IMR-90 (cell line): ENCODE data around the gene ITGB2. TPM values are rescaled to one million over a fixed set of nuclear protein-coding genes. Genes with fewer than 3 reads are reported as not detected.

Experiments
- ATAC-seq: fragments of 200-7000 bp; cut with Tn5 transposase; 2 replicates; pipeline ENCODE4 v1.9.1; 2020; ENCODE audit warnings: low read depth, mild to moderate bottlenecking, moderate library complexity
- BruUV-seq: library from RNA; stranded (reverse); fragments of 400-500 nt; replicated peaks from 2 replicates; lab custom pipeline; 2021; lab: Mats Ljungman, UMichigan
- CTCF ChIA-PET: fragments of 300-600 bp; formaldehyde crosslinking; extraction: SDS; loops from one replicate; lab custom pipeline; 2021; ENCODE audit warnings: antibody characterized with exemption; lab: Yijun Ruan, JAX
- POLR2A ChIA-PET: fragments of 300-600 bp; sonication (Branson Sonifier 250); formaldehyde crosslinking; loops from one replicate; lab custom pipeline; 2022; ENCODE audit warnings: antibody characterized with exemption; ENCODE audit not compliant: unreplicated experiment; lab: Charles Lee
- DNase-seq: peaks from one replicate; pipeline ENCODE4 v3.0.0; 2013
- H2AFZ ChIP-seq: replicated peaks from 2 replicates; pipeline ENCODE3; 2013; ENCODE audit warnings: low read length, mild to moderate bottlenecking; ENCODE audit not compliant: poor library complexity
- H2AK5ac ChIP-seq: 2 replicates; pipeline ENCODE4 v1.6.1; 2013; ENCODE audit warnings: low read depth, low read length, inconsistent platforms
- H2AK9ac ChIP-seq: replicated peaks from 2 replicates; pipeline ENCODE3; 2013; ENCODE audit warnings: mild to moderate bottlenecking, low read depth, low read length, moderate library complexity; ENCODE audit not compliant: poor library complexity
- H2BK120ac ChIP-seq: 2 replicates; pipeline ENCODE4 v1.6.1; 2013; ENCODE audit warnings: low read depth, low read length, inconsistent platforms
- H2BK15ac ChIP-seq: 3 replicates; pipeline ENCODE4 v1.6.1; 2013; ENCODE audit warnings: low read depth, low read length, inconsistent platforms
- H2BK20ac ChIP-seq: 2 replicates; pipeline ENCODE4 v1.6.1; 2013; ENCODE audit warnings: low read depth, mild to moderate bottlenecking, inconsistent platforms, low read length, moderate library complexity
- H2BK5ac ChIP-seq: 2 replicates; pipeline ENCODE4 v1.6.1; 2013; ENCODE audit warnings: mild to moderate bottlenecking, low read depth, low read length, inconsistent platforms; ENCODE audit not compliant: poor library complexity, severe bottlenecking
- H3K14ac ChIP-seq: replicated peaks from 2 replicates; pipeline ENCODE4 v1.6.1; 2013; ENCODE audit warnings: low read depth, low read length, inconsistent platforms
- H3K18ac ChIP-seq: 2 replicates; pipeline ENCODE4 v1.6.1; 2013; ENCODE audit warnings: low read depth, low read length, control low read depth
- H3K23ac ChIP-seq: 2 replicates; pipeline ENCODE4 v1.6.1; 2013; ENCODE audit warnings: low read depth, low read length, inconsistent platforms
- H3K27ac ChIP-seq: 2 replicates; pipeline ENCODE4 v1.5.1; 2013; ENCODE audit warnings: mild to moderate bottlenecking, control low read depth, low read length; ENCODE audit not compliant: insufficient read depth
- H3K27me3 ChIP-seq: 2 replicates; pipeline ENCODE4 v1.6.1; 2013; ENCODE audit warnings: low read length; ENCODE audit not compliant: control insufficient read depth, insufficient read depth
- H3K36me3 ChIP-seq: 2 replicates; pipeline ENCODE4 v1.6.1; 2013; ENCODE audit warnings: low read length, mixed read lengths; ENCODE audit not compliant: control insufficient read depth, insufficient read depth
- H3K4ac ChIP-seq: 2 replicates; pipeline ENCODE4 v1.6.1; 2013; ENCODE audit warnings: low read depth, low read length, inconsistent platforms
- H3K4me1 ChIP-seq: 2 replicates; pipeline ENCODE4 v1.6.1; 2013; ENCODE audit warnings: low read length, mixed read lengths; ENCODE audit not compliant: control insufficient read depth, insufficient read depth
- H3K4me2 ChIP-seq: 2 replicates; pipeline ENCODE4 v1.6.1; 2013; ENCODE audit warnings: low read depth, mild to moderate bottlenecking, control low read depth, low read length, moderate library complexity
- H3K4me3 ChIP-seq: 2 replicates; pipeline ENCODE4 v1.5.1; 2013; ENCODE audit warnings: low read depth, mild to moderate bottlenecking, control low read depth, low read length, moderate library complexity; ENCODE audit not compliant: insufficient read depth
- H3K56ac ChIP-seq: 2 replicates; pipeline ENCODE4 v1.6.1; 2013; ENCODE audit warnings: low read length, inconsistent platforms; ENCODE audit not compliant: insufficient read depth; ENCODE audit errors: extremely low read depth
- H3K79me1 ChIP-seq, 2 experiments: 2 replicates each; pipeline ENCODE4 v1.6.1; 2013; ENCODE audit warnings: low read length in 2 of 2, inconsistent platforms in 1 of 2, low read depth in 1 of 2
- H3K9ac ChIP-seq: 2 replicates; pipeline ENCODE4 v1.6.1; 2013; ENCODE audit warnings: low read depth, low read length, control low read depth
- H3K9me1 ChIP-seq: 2 replicates; pipeline ENCODE4 v1.6.1; 2013; ENCODE audit warnings: low read length, inconsistent platforms; ENCODE audit not compliant: insufficient read depth
- H3K9me3 ChIP-seq: 2 replicates; pipeline ENCODE4 v1.6.1; 2013; ENCODE audit warnings: low read length; ENCODE audit not compliant: control insufficient read depth, insufficient read depth
- H4K20me1 ChIP-seq: 2 replicates; pipeline ENCODE4 v1.6.1; 2013; ENCODE audit warnings: low read length, inconsistent platforms; ENCODE audit not compliant: insufficient read depth
- H4K5ac ChIP-seq: 2 replicates; pipeline ENCODE4 v1.6.1; 2013; ENCODE audit warnings: mild to moderate bottlenecking, low read depth, low read length, control low read depth
- H4K8ac ChIP-seq, 2 experiments: 2 replicates each; pipeline ENCODE4 v1.6.1; 2013; ENCODE audit warnings: low read depth in 2 of 2, low read length in 2 of 2, control low read depth in 1 of 2, inconsistent platforms in 1 of 2
- H4K91ac ChIP-seq: 2 replicates; pipeline ENCODE4 v1.6.1; 2013; ENCODE audit warnings: low read depth, low read length, inconsistent platforms; ENCODE audit not compliant: insufficient read depth
- BHLHE40 ChIP-seq: fragments of 150-350 bp; IDR thresholded peaks from 2 replicates; pipeline ENCODE4 v1.6.1; 2016; ENCODE audit warnings: mild to moderate bottlenecking, low read depth, low read length
- CTCF ChIP-seq: conservative IDR thresholded peaks from 2 replicates; pipeline ENCODE4 v1.5.1; 2012; ENCODE audit warnings: mild to moderate bottlenecking, low read depth, low read length, improper control_type of control experiment
- ELK1 ChIP-seq: fragments of 150-350 bp; IDR thresholded peaks from 2 replicates; pipeline ENCODE4 v1.6.1; 2016; ENCODE audit warnings: low read depth, mild to moderate bottlenecking, low read length, moderate library complexity, borderline replicate concordance
- FOS ChIP-seq: fragments of 150-350 bp; IDR thresholded peaks from 2 replicates; pipeline ENCODE4 v1.6.1; 2016; ENCODE audit warnings: low read depth, low read length
- MAFK ChIP-seq: IDR thresholded peaks from 2 replicates; pipeline ENCODE4 v1.6.1; 2012; ENCODE audit warnings: low read depth, low read length, improper control_type of control experiment
- MAZ ChIP-seq: IDR thresholded peaks from 2 replicates; pipeline ENCODE4 v1.6.1; 2012; ENCODE audit warnings: low read depth, mild to moderate bottlenecking, low read length, improper control_type of control experiment, moderate library complexity, borderline replicate concordance
- NFE2L2 ChIP-seq: fragments of 150-350 bp; IDR thresholded peaks from 2 replicates; pipeline ENCODE4 v1.6.1; 2016; ENCODE audit warnings: low read depth, mild to moderate bottlenecking, low read length
- RAD21 ChIP-seq: IDR thresholded peaks from 2 replicates; pipeline ENCODE4 v1.6.1; 2012; ENCODE audit warnings: low read length, improper control_type of control experiment
- RFX5 ChIP-seq: IDR thresholded peaks from 2 replicates; pipeline ENCODE4 v1.8.0; 2012; ENCODE audit warnings: low read depth, mild to moderate bottlenecking, low read length, moderate library complexity
- SMC3 ChIP-seq: fragments of 150-350 bp; IDR thresholded peaks from 2 replicates; pipeline ENCODE4 v1.6.1; 2016; ENCODE audit warnings: low read depth, mild to moderate bottlenecking, antibody characterized with exemption, low read length, moderate library complexity
- WGBS, 2 experiments: methylation state at CpG; one replicate each; pipeline versions ENCODE4 v1.1.5 to v1.1.7; 2013; ENCODE audit warnings: missing lambda C conversion rate in 2 of 2; ENCODE audit not compliant: insufficient read length in 1 of 2; ENCODE audit errors: extremely low coverage in 2 of 2; 5-methylcytosine and 5-hydroxymethylcytosine counted together
- dilution Hi-C: fragments of 300-500 bp; cut with HindIII; formaldehyde crosslinking; loops from one replicate; pipeline ENCODE4 v1.14.3; 2018; ENCODE audit warnings: low sequenced_read_pairs; ENCODE audit not compliant: unreplicated experiment
- in situ Hi-C: fragments of 300-500 bp; cut with MboI; formaldehyde crosslinking; loops from 3 replicates; pipeline ENCODE4 v1.14.3; 2019; ENCODE audit warnings: low sequenced_read_pairs, inconsistent platforms, mixed read lengths
- intact Hi-C: fragments of 100-400 bp; cut with micrococcal nuclease; formaldehyde crosslinking; loops from 2 replicates; pipeline ENCODE4 v1.10.0; 2022
- polyA plus RNA-seq, 3 experiments: library from polyadenylated mRNA; depleted of rRNA; stranded (reverse); fragments of >200 nt; gene quantifications; 2 replicates each; pipeline ENCODE4 v1.2.3, GENCODE V29; 2012; ENCODE audit warnings: low replicate concordance in 1 of 3
- total RNA-seq: library from RNA; depleted of rRNA; stranded (reverse); fragments of >200 nt; gene quantifications from 2 replicates; pipeline ENCODE4 v1.2.3, GENCODE V29; 2012

The ITGB2 gene
- total and polyA plus RNA-seq, 2 of the 4 experiments (the other 2 are of a cell fraction): 0.14 TPM; not detected in 1

- TF ChIP-seq RAD21: no peak
Measured at GRCh38 chr21:44933199-44933917, 12.7 kb upstream of the ITGB2 start (continued).

- H4K91ac ChIP-seq: no peak overlapping the region
- 1% methylated on average over 35 of the region's 68 CpGs; no CpG with 5 or more reads in 1 of the 2 experiments for WGBS, 2 experiments
- TF ChIP-seq MAFK: no peak
- no peak for TF ChIP-seq ELK1
- peak; percentile 71 for TF ChIP-seq RAD21
- peak; percentile 50 for TF ChIP-seq SMC3
- TF ChIP-seq MAZ: no peak
- no peak for TF ChIP-seq FOS
- TF ChIP-seq NFE2L2: no peak
- no peak for TF ChIP-seq RFX5
- TF ChIP-seq BHLHE40: no peak
- TF ChIP-seq CTCF: peak; percentile 61
- peak overlapping the region; percentile 79 for H2AK9ac ChIP-seq
- dilution Hi-C loops (no loop called here), intact Hi-C loops (loop anchor here (2.0 kb wide), 1 partner anchor 132 kb away; the partner anchor contains the start of gene UBE2G2), in situ Hi-C loops (loop anchor here (25.0 kb wide), 1 partner anchor 420 kb away; no protein-coding TSS in a partner anchor)
- no peaks in the 10 kb centered on the region for H3K36me3 ChIP-seq
- no peak overlapping the region for H2BK120ac ChIP-seq
- H2BK5ac ChIP-seq: no peak overlapping the region
- no peak overlapping the region for H3K18ac ChIP-seq
- H4K20me1 ChIP-seq: peaks cover 40% of the 10 kb centered on the region
- H3K56ac ChIP-seq: no peak overlapping the region
- H3K9me3 ChIP-seq: peaks cover 7% of the 10 kb centered on the region
- no peak overlapping the region for H2BK20ac ChIP-seq
- peaks cover 6% of the 10 kb centered on the region; the same call in 1 of the 2 replicates for H3K9me1 ChIP-seq
- no peak overlapping the region for H4K5ac ChIP-seq
- H2AK5ac ChIP-seq: no peak overlapping the region
- no peak overlapping the region for H3K9ac ChIP-seq
- no peak overlapping the region for H2BK15ac ChIP-seq
- BruUV-seq: no TSS peak
- no peak overlapping the region for H3K23ac ChIP-seq
- ChIA-PET POLR2A (no interaction called here), CTCF (interaction anchor here (1.1 kb wide), 1 partner anchor 38 kb away, joined by 4 read pairs; no protein-coding TSS in a partner anchor)
- no peak overlapping the region for H3K14ac ChIP-seq
- no peak for DNase-seq
- H3K27me3 ChIP-seq: peaks cover 59% of the 10 kb centered on the region
- no peak overlapping the region for H4K8ac ChIP-seq
- H3K4me1 ChIP-seq: peaks cover 22% of the 10 kb centered on the region
- H2AFZ ChIP-seq: peak overlapping the region; percentile 82
- H3K27ac ChIP-seq: no peak overlapping the region
- H3K4ac ChIP-seq: no peak overlapping the region
- peak; percentile 59 for ATAC-seq
- peaks cover 0 to 3% of the 10 kb centered on the region in 2 experiments; a peak in 1 of 4 replicates for H3K79me1 ChIP-seq
- H3K4me3 ChIP-seq: peak overlapping the region; percentile 44
- peak overlapping the region; percentile 66 for H3K4me2 ChIP-seq
Measured at GRCh38 chr21:44932408-44933181, 11.9 kb upstream of the ITGB2 start.
